Measurements from ENCODE around the gene ATG3. TPM values are rescaled to one million over a fixed set of nuclear protein-coding genes. Genes with fewer than 3 reads are reported as not detected.
"Not testable (repeated sequence)": the region's sequence is repeated elsewhere in the genome, so short reads cannot be mapped to it uniquely, and the experiment has no call there.

Gene ATG3
- polyA plus RNA-seq, 2 donors: 13.6 to 43.0 TPM

DNA sequence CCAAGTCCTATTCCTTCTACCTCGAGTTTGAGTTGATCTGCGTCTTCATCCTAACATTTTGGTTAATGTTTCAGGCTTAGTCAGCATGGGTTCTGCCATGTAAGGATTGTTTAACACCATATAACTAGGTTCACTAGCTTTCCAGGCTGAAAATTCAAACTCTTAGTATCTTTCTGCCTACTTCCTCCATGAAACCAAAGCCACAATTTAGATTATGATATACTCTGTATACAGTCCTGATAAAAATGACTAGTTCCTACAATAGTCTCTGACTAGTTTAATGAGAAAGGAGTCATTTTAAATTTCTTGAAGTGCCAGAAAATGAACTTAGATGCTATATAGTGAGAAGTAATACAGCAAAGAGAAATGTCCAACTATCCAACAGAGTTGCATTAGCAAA is 55.9 kb downstream of the ATG3 start:
- 17 to 23% methylated on average over 2 of the region's 2 CpGs for WGBS, 2 donors
- no peaks in the 10 kb centered on the region for H3K4me1 ChIP-seq (ENCODE audit: control insufficient read depth in 2 of 2, insufficient read depth in 2 of 2, low read length in 1 of 2)

DNA sequence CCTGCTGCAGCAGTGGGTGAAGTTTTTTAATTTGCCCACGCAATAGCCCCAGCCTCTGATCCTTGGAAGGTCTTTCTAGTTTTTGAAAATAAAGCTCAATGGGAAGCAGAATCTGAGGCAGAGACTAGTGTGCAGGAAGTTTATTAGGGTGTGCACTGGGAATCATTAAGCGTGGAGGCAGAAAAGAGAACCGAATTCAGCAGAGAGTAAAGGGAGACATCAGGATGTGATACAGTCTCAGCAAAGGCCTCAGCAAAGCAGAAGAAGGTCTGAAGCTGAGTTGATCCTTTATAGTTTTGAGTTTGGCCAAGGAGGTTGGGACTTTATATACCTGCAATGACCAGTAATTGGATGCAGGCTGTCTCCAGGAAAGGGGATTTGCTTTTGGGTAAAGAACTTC is 57.6 kb downstream of the ATG3 start:
- 84 to 91% methylated on average over 3 of the region's 3 CpGs for WGBS, 2 donors
- no peaks in the 10 kb centered on the region for H3K36me3 ChIP-seq (ENCODE audit: control insufficient read depth in 2 of 2, insufficient read depth in 2 of 2, low read length in 1 of 2)
- no peak overlapping the region for H3K27ac ChIP-seq (ENCODE audit: low read depth in 2 of 2, low read length in 1 of 2)
- H3K27me3 ChIP-seq (ENCODE audit: control insufficient read depth in 1 of 2, insufficient read depth in 2 of 2, low read length in 2 of 2): no peaks in the 10 kb centered on the region
- no peaks in the 10 kb centered on the region for H3K4me1 ChIP-seq (ENCODE audit: control insufficient read depth in 2 of 2, insufficient read depth in 2 of 2, low read length in 1 of 2)
- no peak overlapping the region for H3K4me3 ChIP-seq (ENCODE audit: low read depth in 1 of 2, low read length in 2 of 2)
- no peaks in the 10 kb centered on the region for H3K9me3 ChIP-seq (ENCODE audit: control insufficient read depth in 2 of 2, insufficient read depth in 1 of 2, low read depth in 1 of 2, low read length in 1 of 2)

More for the DNA sequence above, 55.9 kb downstream of the ATG3 start:
- Histone ChIP-seq H3K27me3 (ENCODE audit: control insufficient read depth in 1 of 2, insufficient read depth in 2 of 2, low read length in 2 of 2) (no peaks in the 10 kb centered on the region), H3K9me3 (ENCODE audit: control insufficient read depth in 2 of 2, insufficient read depth in 1 of 2, low read depth in 1 of 2, low read length in 1 of 2) (no peaks in the 10 kb centered on the region), H3K4me3 (ENCODE audit: low read depth in 1 of 2, low read length in 2 of 2) (no peak overlapping the region), H3K27ac (ENCODE audit: low read depth in 2 of 2, low read length in 1 of 2) (no peak overlapping the region), H3K36me3 (ENCODE audit: control insufficient read depth in 2 of 2, insufficient read depth in 2 of 2, low read length in 1 of 2) (no peaks in the 10 kb centered on the region)

DNA sequence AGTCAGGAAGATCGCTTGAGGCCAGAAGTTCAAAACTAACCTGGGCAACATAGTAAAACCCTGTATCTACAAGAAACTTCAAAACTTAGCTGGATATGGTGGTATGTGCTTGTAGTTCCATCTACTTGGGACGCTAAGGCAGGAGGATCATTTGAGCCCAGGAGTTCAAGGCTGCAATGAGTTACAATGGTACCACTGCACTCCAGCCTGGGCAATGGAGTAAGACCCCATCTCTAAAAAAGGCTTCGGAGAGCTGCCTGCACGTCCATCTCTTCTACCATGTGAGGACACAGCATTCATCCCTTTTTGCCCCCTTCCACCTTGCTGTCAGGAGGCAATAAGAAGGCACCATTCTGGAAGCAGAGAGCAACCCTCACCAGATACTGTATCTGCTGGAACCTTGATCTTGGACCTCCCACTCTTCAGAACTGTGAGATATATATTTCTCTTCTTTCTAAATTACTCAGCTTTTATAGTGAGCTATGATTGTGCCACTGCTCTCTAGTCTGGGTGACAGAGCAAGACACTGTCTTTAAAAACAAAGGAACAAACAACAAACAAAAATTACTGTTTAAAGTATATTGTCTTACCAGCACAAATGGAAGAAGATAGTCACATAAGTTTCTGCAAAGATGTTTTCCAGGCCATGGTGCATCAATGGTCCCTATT is 58.3 kb downstream of the ATG3 start:
- WGBS, 2 donors: 88 to 93% methylated on average over 4 of the region's 4 CpGs

DNA sequence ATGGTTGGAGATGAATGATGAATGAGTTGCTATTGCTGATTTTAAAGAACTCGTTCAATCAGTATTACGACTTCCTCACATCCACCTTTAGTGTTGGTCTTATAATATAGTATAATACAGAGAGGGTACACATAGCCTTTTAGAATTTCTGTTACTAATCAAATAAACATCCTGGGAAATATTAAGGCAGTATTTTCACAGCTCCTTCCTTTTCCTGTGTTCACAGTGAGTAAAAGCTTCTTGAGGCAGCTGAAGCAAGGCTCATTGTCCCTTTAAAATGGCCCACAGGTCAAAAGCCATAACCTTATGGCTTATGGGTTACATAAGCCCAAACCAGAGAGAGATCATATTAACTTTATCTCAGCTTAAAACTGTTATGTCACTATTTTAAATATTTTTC is 61.1 kb downstream of the ATG3 start:
- no peaks in the 10 kb centered on the region for H3K36me3 ChIP-seq (ENCODE audit: control insufficient read depth in 2 of 2, insufficient read depth in 2 of 2, low read length in 1 of 2)
- WGBS, 2 donors: 84 to 89% methylated on average over 2 of the region's 2 CpGs
- no peaks in the 10 kb centered on the region for H3K9me3 ChIP-seq (ENCODE audit: control insufficient read depth in 2 of 2, insufficient read depth in 1 of 2, low read depth in 1 of 2, low read length in 1 of 2)
- no peak overlapping the region for H3K4me3 ChIP-seq (ENCODE audit: low read depth in 1 of 2, low read length in 2 of 2)
- H3K27me3 ChIP-seq (ENCODE audit: control insufficient read depth in 1 of 2, insufficient read depth in 2 of 2, low read length in 2 of 2): no peaks in the 10 kb centered on the region
- no peak overlapping the region for H3K27ac ChIP-seq (ENCODE audit: low read depth in 2 of 2, low read length in 1 of 2)
- H3K4me1 ChIP-seq (ENCODE audit: control insufficient read depth in 2 of 2, insufficient read depth in 2 of 2, low read length in 1 of 2): no peaks in the 10 kb centered on the region

More for the DNA sequence above, 58.3 kb downstream of the ATG3 start:
- Histone ChIP-seq H3K36me3 (ENCODE audit: control insufficient read depth in 2 of 2, insufficient read depth in 2 of 2, low read length in 1 of 2) (no peaks in the 10 kb centered on the region), H3K9me3 (ENCODE audit: control insufficient read depth in 2 of 2, insufficient read depth in 1 of 2, low read depth in 1 of 2, low read length in 1 of 2) (no peaks in the 10 kb centered on the region), H3K27me3 (ENCODE audit: control insufficient read depth in 1 of 2, insufficient read depth in 2 of 2, low read length in 2 of 2) (no peaks in the 10 kb centered on the region), H3K4me3 (ENCODE audit: low read depth in 1 of 2, low read length in 2 of 2) (no peak overlapping the region), H3K4me1 (ENCODE audit: control insufficient read depth in 2 of 2, insufficient read depth in 2 of 2, low read length in 1 of 2) (no peaks in the 10 kb centered on the region), H3K27ac (ENCODE audit: low read depth in 2 of 2, low read length in 1 of 2) (no peak overlapping the region)

DNA sequence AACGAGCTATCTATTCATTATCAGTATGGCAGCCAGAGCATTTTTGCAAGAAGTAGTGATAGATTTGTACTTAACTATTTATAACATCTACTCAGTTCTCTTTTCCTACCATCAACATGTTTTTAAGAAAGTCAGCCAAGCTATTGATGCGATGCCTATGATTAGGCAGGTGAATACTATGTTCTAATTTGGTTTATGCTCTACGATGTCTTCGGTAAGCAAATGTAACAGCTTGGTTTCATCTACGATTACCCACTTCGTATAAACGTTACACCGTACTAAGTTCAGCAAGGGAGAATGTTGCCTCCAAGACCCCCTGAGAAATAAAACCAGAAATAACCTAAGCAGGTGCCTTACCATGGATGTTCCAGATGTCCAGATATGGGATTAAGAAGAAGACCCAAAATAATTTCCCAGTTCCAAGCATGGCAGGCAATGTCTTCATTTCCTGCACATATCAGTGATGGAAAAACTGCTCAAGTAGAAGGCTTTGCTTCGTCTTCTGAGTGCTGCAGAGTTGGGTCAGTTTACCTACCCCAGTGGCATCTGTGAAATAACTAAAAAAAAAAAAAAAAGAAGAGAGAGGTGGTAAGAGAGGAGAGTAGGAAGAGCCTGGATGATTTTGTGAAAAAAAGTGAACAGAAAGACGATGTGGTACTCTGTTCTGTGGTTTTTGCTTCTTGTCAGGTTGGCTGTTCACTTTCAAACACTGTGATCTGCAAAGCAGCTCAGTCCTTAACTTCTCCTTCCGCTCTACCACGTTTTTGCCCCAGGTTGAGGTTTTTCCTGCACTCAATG is 62.6 kb downstream of the ATG3 start, which contains the start of gene BTLA:
Gene BTLA, minus strand, starts transcription at position 559 of the 798 bp plus-strand sequence. Its CDS starts 114 bp downstream, at position 445.
- Histone ChIP-seq H3K9me3 (ENCODE audit: control insufficient read depth in 2 of 2, insufficient read depth in 1 of 2, low read depth in 1 of 2, low read length in 1 of 2) (no peaks in the 10 kb centered on the region), H3K27me3 (ENCODE audit: control insufficient read depth in 1 of 2, insufficient read depth in 2 of 2, low read length in 2 of 2) (no peaks in the 10 kb centered on the region), H3K27ac (ENCODE audit: low read depth in 2 of 2, low read length in 1 of 2) (no peak within 1 kb of the TSS), H3K4me1 (ENCODE audit: control insufficient read depth in 2 of 2, insufficient read depth in 2 of 2, low read length in 1 of 2) (no peaks in the 10 kb centered on the region), H3K36me3 (ENCODE audit: control insufficient read depth in 2 of 2, insufficient read depth in 2 of 2, low read length in 1 of 2) (no peaks in the 10 kb centered on the region), H3K4me3 (ENCODE audit: low read depth in 1 of 2, low read length in 2 of 2) (no peak within 1 kb of the TSS)
- 74 to 81% methylated on average over 12 of the region's 12 CpGs for WGBS, 2 donors

DNA sequence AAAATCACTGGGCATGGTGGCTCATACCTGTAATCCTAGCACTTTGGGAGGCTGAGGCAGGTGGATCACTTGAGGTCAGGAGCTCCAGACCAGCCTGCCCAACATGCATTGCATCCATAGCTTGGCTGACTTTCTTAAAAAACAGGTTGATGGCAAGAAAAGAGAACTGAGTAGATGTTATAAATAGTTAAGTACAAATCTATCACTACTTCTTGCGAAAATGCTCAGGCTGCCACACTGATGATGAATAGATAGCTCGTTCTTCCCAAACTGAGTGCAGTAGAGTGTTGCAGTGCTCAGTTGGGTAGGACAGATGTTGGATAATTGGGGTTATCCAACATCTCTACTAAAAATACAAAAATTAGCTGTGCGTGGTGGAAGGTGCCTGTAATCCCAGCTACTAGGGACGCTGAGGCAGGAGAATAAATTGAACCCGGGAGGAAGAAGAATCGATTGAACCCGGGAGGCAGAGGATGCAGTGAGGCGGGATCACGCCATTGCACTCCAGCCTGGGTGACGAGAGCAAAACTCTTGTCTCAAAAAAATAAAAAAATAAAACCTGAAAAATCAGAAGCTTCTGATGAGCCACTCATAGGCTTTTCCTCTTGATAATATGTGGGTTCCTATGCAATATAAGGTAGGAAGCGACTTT is 63.7 kb downstream of the ATG3 start:
- Histone ChIP-seq H3K4me1 (ENCODE audit: control insufficient read depth in 2 of 2, insufficient read depth in 2 of 2, low read length in 1 of 2) (no peaks in the 10 kb centered on the region), H3K27ac (ENCODE audit: low read depth in 2 of 2, low read length in 1 of 2) (no peak overlapping the region), H3K27me3 (ENCODE audit: control insufficient read depth in 1 of 2, insufficient read depth in 2 of 2, low read length in 2 of 2) (no peaks in the 10 kb centered on the region), H3K36me3 (ENCODE audit: control insufficient read depth in 2 of 2, insufficient read depth in 2 of 2, low read length in 1 of 2) (no peaks in the 10 kb centered on the region), H3K4me3 (ENCODE audit: low read depth in 1 of 2, low read length in 2 of 2) (no peak overlapping the region), H3K9me3 (ENCODE audit: control insufficient read depth in 2 of 2, insufficient read depth in 1 of 2, low read depth in 1 of 2, low read length in 1 of 2) (no peaks in the 10 kb centered on the region)
- WGBS, 2 donors: 88 to 89% methylated on average over 11 of the region's 11 CpGs

DNA sequence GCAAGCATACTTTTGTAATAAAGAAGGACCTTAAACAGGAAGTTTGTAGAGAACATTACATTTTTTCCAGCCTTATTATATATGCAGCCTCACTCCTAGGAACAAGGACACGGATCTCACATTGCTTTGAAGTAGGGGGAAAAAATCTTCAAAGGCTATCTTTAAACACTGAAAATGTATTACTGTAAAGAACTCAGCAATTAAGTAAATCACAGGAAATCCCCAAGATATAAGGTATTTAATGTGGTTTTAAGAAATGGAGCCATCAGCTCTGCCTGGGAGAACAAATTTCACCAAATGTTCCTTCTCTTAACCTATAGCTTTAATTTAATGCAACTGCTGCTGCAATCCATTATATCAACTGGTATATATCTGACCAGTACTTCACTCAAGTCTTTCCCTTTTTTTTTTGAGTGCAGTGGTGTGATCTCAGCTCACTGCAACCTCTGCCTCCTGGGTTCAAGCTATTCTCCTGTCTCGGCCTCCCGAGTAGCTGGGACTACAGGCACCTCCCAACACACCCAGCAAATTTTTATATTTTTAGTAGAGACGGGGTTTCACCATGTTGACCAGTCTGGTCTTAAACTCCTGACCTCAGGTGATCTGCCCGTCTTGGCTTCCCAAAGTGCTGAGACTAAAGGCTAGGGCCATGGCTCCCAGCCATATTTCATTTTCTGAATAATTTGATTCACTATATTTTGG is 65.2 kb downstream of the ATG3 start:
- no peaks in the 10 kb centered on the region for H3K9me3 ChIP-seq (ENCODE audit: control insufficient read depth in 2 of 2, insufficient read depth in 1 of 2, low read depth in 1 of 2, low read length in 1 of 2)
- H3K27ac ChIP-seq (ENCODE audit: low read depth in 2 of 2, low read length in 1 of 2): no peak overlapping the region
- H3K4me3 ChIP-seq (ENCODE audit: low read depth in 1 of 2, low read length in 2 of 2): no peak overlapping the region
- H3K4me1 ChIP-seq (ENCODE audit: control insufficient read depth in 2 of 2, insufficient read depth in 2 of 2, low read length in 1 of 2): no peaks in the 10 kb centered on the region
- H3K36me3 ChIP-seq (ENCODE audit: control insufficient read depth in 2 of 2, insufficient read depth in 2 of 2, low read length in 1 of 2): no peaks in the 10 kb centered on the region
- H3K27me3 ChIP-seq (ENCODE audit: control insufficient read depth in 1 of 2, insufficient read depth in 2 of 2, low read length in 2 of 2): no peaks in the 10 kb centered on the region
- WGBS, 2 donors: 83 to 86% methylated on average over 5 of the region's 5 CpGs

DNA sequence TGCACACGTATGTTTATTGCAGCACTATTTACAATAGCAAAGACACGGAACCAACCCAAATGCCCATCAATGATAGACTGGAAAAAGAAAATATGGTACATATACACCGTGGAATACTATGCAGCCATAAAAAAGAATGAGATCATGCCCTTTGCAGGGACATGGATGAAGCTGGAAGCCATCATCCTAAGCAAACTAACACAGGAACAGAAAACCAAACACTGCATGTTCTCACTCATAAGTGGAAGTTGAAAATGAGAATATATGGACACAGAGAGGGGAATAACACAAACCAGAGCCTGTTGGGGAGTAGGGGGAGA is 67.4 kb downstream of the ATG3 start:
- H3K27ac ChIP-seq (ENCODE audit: low read depth in 2 of 2, low read length in 1 of 2); H3K27me3 ChIP-seq (ENCODE audit: control insufficient read depth in 1 of 2, insufficient read depth in 2 of 2, low read length in 2 of 2): not testable (repeated sequence)
- 96 to 99% methylated on average over 3 of the region's 3 CpGs for WGBS, 2 donors

DNA sequence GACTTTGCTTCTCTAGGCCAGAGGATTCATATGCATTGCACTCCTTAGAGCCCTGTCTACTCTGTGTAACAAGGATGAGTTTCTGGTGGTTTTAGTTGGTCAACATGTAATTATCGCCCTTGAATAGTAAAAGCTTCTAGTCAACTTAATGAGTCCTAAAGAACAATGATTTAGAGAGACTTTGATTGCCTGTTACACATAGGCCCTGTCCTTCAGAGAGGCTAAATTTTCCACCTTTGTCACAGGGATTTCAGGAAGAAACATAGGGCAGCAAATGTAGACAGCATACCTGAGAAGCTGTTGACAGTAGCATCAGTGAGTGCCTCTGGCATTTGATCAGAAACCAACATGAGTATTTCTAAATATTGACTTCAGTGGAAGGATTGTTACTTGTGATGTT is 69.6 kb downstream of the ATG3 start:
- no peak overlapping the region for H3K27ac ChIP-seq (ENCODE audit: low read depth in 2 of 2, low read length in 1 of 2)
- no peaks in the 10 kb centered on the region for H3K4me1 ChIP-seq (ENCODE audit: control insufficient read depth in 2 of 2, insufficient read depth in 2 of 2, low read length in 1 of 2)
- H3K27me3 ChIP-seq (ENCODE audit: control insufficient read depth in 1 of 2, insufficient read depth in 2 of 2, low read length in 2 of 2): no peaks in the 10 kb centered on the region
- no peak overlapping the region for H3K4me3 ChIP-seq (ENCODE audit: low read depth in 1 of 2, low read length in 2 of 2)
- H3K36me3 ChIP-seq (ENCODE audit: control insufficient read depth in 2 of 2, insufficient read depth in 2 of 2, low read length in 1 of 2): no peaks in the 10 kb centered on the region
- H3K9me3 ChIP-seq (ENCODE audit: control insufficient read depth in 2 of 2, insufficient read depth in 1 of 2, low read depth in 1 of 2, low read length in 1 of 2): no peaks in the 10 kb centered on the region
- 95 to 98% methylated on average over 1 of the region's 1 CpG for WGBS, 2 donors

More for the DNA sequence above, 67.4 kb downstream of the ATG3 start:
- H3K4me1 ChIP-seq (ENCODE audit: control insufficient read depth in 2 of 2, insufficient read depth in 2 of 2, low read length in 1 of 2); H3K4me3 ChIP-seq (ENCODE audit: low read depth in 1 of 2, low read length in 2 of 2); H3K36me3 ChIP-seq (ENCODE audit: control insufficient read depth in 2 of 2, insufficient read depth in 2 of 2, low read length in 1 of 2); H3K9me3 ChIP-seq (ENCODE audit: control insufficient read depth in 2 of 2, insufficient read depth in 1 of 2, low read depth in 1 of 2, low read length in 1 of 2): not testable (repeated sequence)

All from esophagus (tissue), 2 donors.